Hepatocyte (in vitro differentiated cells): ENCODE measurements around the gene TASP1. TPM values are rescaled to one million over a fixed set of nuclear protein-coding genes. Genes with fewer than 3 reads are reported as not detected.

Source experiments
- DNase-seq: peaks from one replicate; pipeline ENCODE4 v3.0.0-alpha.2; 2016; ENCODE audit warnings: low spot score
- H2AFZ ChIP-seq: fragments of 200-600 bp; sonication (generic); 2 replicates; pipeline ENCODE4 v1.6.0; 2016; ENCODE audit warnings: antibody characterized with exemption, mild to moderate bottlenecking
- H3K27ac ChIP-seq: fragments of 200-600 bp; sonication (generic); 2 replicates; pipeline ENCODE4 v1.5.1; 2016; ENCODE audit warnings: mild to moderate bottlenecking
- H3K27me3 ChIP-seq: fragments of 200-600 bp; sonication (generic); 2 replicates; pipeline ENCODE4 v1.6.1; 2016
- H3K36me3 ChIP-seq: fragments of 200-600 bp; sonication (generic); replicated peaks from 2 replicates; pipeline ENCODE4 v1.5.1; 2016; ENCODE audit warnings: low read depth; ENCODE audit not compliant: insufficient read depth
- H3K4me1 ChIP-seq: fragments of 200-600 bp; sonication (generic); 2 replicates; pipeline ENCODE4 v1.5.1; 2016; ENCODE audit warnings: mild to moderate bottlenecking, moderate library complexity; ENCODE audit not compliant: insufficient read depth
- H3K4me2 ChIP-seq: fragments of 200-600 bp; sonication (generic); 2 replicates; pipeline ENCODE4 v1.6.0; 2016
- H3K4me3 ChIP-seq: fragments of 200-600 bp; sonication (generic); 2 replicates; pipeline ENCODE4 v1.5.1; 2016; ENCODE audit warnings: mild to moderate bottlenecking
- H3K79me2 ChIP-seq: fragments of 200-600 bp; sonication (generic); 2 replicates; pipeline ENCODE4 v1.6.0; 2017; ENCODE audit warnings: mild to moderate bottlenecking
- H3K9me2 ChIP-seq: fragments of 200-600 bp; sonication (generic); replicated peaks from 2 replicates; pipeline ENCODE4 v1.6.0; 2017; ENCODE audit warnings: mild to moderate bottlenecking; ENCODE audit not compliant: insufficient read depth
- H3K9me3 ChIP-seq: fragments of 200-600 bp; sonication (generic); 2 replicates; pipeline ENCODE4 v1.5.1; 2016; ENCODE audit warnings: low read depth, mild to moderate bottlenecking
- H4K20me1 ChIP-seq: fragments of 200-600 bp; sonication (generic); 2 replicates; pipeline ENCODE4 v1.6.0; 2016; ENCODE audit warnings: mild to moderate bottlenecking; ENCODE audit not compliant: insufficient read depth, poor library complexity, severe bottlenecking
- EZH2 ChIP-seq: fragments of 200-600 bp; sonication (generic); IDR thresholded peaks from 2 replicates; pipeline ENCODE4 v1.6.1; 2016; ENCODE audit warnings: antibody characterized with exemption, mild to moderate bottlenecking, borderline replicate concordance
- EZH2phosphoT487 ChIP-seq: fragments of 200-600 bp; sonication (generic); IDR thresholded peaks from one replicate; pipeline ENCODE4 v1.6.1; 2018; ENCODE audit warnings: antibody characterized with exemption, mild to moderate bottlenecking, low read depth, moderate library complexity; ENCODE audit not compliant: unreplicated experiment, severe bottlenecking
- WGBS: methylation state at CpG from one replicate; pipeline ENCODE4 v1.1.6; 2016; ENCODE audit warnings: low lambda C conversion rate; ENCODE audit errors: missing lambda C conversion rate; 5-methylcytosine and 5-hydroxymethylcytosine counted together
- polyA plus RNA-seq: library from polyadenylated mRNA; unstranded; fragments of >200 nt; fragmentation: Nextera tagmentation; extraction: Ambion mirVana; gene quantifications from 2 replicates; pipeline ENCODE4 v1.2.1, GENCODE V29; 2016
- total RNA-seq: library from RNA; depleted of rRNA; stranded (reverse); fragments of >200 nt; gene quantifications from 2 replicates; pipeline ENCODE4 v1.2.3, GENCODE V29; 2014
- TF ChIP-seq, protein P1 (sequence below): fragments of 200-600 bp; sonication (generic); IDR thresholded peaks from 2 replicates; pipeline ENCODE4 v1.5.1; 2016; ENCODE audit warnings: antibody characterized with exemption, mild to moderate bottlenecking; ENCODE audit not compliant: poor library complexity

The TASP1 gene
- total and polyA plus RNA-seq, 2 experiments from 2014 or later, result 11.1 to 12.9 TPM

DNA sequence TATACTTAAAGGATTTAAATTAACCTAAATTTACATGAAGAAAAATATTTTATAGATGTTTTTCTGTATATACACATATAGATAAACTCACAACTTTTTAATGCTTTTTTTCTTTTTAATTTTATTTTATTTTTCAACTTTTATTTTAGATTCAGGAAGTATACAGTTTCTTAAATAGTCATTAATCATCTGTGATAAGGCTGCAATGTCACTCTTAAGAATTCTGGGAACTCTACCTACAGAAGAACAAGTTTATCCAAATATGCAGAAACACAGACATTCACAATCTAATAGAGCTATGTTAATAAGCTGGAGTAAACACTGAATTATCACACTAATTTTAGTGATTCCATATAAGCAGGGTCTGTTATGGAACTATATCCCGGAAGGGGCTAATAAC, 181.2 kb downstream of the TASP1 start:
- no peaks in the 10 kb centered on the region for H3K4me1 ChIP-seq
- no peaks in the 10 kb centered on the region for H3K9me2 ChIP-seq
- H3K9me3 ChIP-seq, result no peaks in the 10 kb centered on the region
- H4K20me1 ChIP-seq, result no peaks in the 10 kb centered on the region
- no peak overlapping the region for H3K27ac ChIP-seq
- H3K4me3 ChIP-seq, result no peak overlapping the region
- H2AFZ ChIP-seq, result no peak overlapping the region
- H3K4me2 ChIP-seq, result no peak overlapping the region
- TF ChIP-seq, protein P1, sequence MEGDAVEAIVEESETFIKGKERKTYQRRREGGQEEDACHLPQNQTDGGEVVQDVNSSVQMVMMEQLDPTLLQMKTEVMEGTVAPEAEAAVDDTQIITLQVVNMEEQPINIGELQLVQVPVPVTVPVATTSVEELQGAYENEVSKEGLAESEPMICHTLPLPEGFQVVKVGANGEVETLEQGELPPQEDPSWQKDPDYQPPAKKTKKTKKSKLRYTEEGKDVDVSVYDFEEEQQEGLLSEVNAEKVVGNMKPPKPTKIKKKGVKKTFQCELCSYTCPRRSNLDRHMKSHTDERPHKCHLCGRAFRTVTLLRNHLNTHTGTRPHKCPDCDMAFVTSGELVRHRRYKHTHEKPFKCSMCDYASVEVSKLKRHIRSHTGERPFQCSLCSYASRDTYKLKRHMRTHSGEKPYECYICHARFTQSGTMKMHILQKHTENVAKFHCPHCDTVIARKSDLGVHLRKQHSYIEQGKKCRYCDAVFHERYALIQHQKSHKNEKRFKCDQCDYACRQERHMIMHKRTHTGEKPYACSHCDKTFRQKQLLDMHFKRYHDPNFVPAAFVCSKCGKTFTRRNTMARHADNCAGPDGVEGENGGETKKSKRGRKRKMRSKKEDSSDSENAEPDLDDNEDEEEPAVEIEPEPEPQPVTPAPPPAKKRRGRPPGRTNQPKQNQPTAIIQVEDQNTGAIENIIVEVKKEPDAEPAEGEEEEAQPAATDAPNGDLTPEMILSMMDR, result no peak
- no peak for TF ChIP-seq EZH2phosphoT487
- no peak for TF ChIP-seq EZH2
- WGBS, result 92% methylated on average over 1 of the region's 1 CpG
- no peaks in the 10 kb centered on the region for H3K79me2 ChIP-seq
- H3K27me3 ChIP-seq, result no peaks in the 10 kb centered on the region
- H3K36me3 ChIP-seq, result no peaks in the 10 kb centered on the region
- DNase-seq, result no peak

DNA sequence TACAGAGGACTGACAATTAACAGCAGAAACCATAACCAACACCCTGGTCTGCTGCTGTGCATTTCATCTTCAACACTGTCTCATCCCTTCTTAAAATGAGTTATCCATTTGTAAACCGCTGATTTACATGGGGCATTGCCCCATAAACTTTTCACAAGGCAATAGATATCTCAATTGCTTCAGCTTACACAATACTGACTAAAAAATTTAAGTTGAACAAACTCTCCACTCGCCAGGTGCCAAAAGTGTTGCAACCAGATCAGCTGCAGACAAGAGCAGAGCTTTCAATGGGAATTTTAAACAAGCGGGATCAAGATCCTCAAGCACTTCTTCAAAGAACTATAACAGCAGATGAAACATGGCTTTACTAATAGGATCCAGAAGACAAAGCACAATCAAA, 183.0 kb downstream of the TASP1 start:
- TF ChIP-seq EZH2, result no peak
- TF ChIP-seq, protein P1, result no peak
- no peak for TF ChIP-seq EZH2phosphoT487
- no peaks in the 10 kb centered on the region for H4K20me1 ChIP-seq
- no peaks in the 10 kb centered on the region for H3K9me3 ChIP-seq
- H3K4me2 ChIP-seq, result no peak overlapping the region
- H3K36me3 ChIP-seq, result no peaks in the 10 kb centered on the region
- H2AFZ ChIP-seq, result no peak overlapping the region
- WGBS, result 59% methylated on average over 3 of the region's 3 CpGs
- H3K27me3 ChIP-seq, result no peaks in the 10 kb centered on the region
- H3K27ac ChIP-seq, result no peak overlapping the region
- no peaks in the 10 kb centered on the region for H3K4me1 ChIP-seq
- no peak for DNase-seq
- H3K9me2 ChIP-seq, result no peaks in the 10 kb centered on the region
- no peak overlapping the region for H3K4me3 ChIP-seq
- no peaks in the 10 kb centered on the region for H3K79me2 ChIP-seq

DNA sequence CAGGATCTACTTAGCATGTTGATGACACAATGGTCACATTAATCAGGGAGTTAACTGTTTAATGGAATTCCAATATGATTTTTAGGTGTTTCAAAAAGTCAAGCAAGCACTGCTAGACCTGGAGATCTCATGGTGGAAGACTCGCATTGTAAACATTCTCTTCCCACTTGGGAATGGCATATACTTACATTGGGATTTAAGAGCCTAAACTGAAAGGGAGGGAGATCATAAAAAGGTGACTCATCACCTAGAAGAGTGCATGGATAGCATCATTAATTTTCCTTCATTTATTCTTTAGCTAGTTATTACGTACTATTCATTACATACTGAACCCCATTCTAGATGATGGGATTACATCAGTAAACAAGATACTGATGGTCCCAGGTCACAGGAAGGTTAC, 185.4 kb downstream of the TASP1 start:
- 94% methylated on average over 2 of the region's 2 CpGs for WGBS
- Histone ChIP-seq H3K36me3 (no peaks in the 10 kb centered on the region), H3K4me3 (no peak overlapping the region)

More for the DNA sequence above, 185.4 kb downstream of the TASP1 start:
- TF ChIP-seq EZH2, result no peak
- TF ChIP-seq EZH2phosphoT487, result no peak
- TF ChIP-seq, protein P1, result no peak
- no peak overlapping the region for H3K4me2 ChIP-seq
- no peak for DNase-seq
- H4K20me1 ChIP-seq, result no peaks in the 10 kb centered on the region
- H3K4me1 ChIP-seq, result no peaks in the 10 kb centered on the region
- H3K27ac ChIP-seq, result no peak overlapping the region
- no peaks in the 10 kb centered on the region for H3K27me3 ChIP-seq
- H3K79me2 ChIP-seq, result no peaks in the 10 kb centered on the region
- no peak overlapping the region for H2AFZ ChIP-seq
- no peaks in the 10 kb centered on the region for H3K9me3 ChIP-seq
- H3K9me2 ChIP-seq, result no peaks in the 10 kb centered on the region
